K562 (cell line): ENCODE measurements around the gene SMU1. TPM values are rescaled to one million over a fixed set of nuclear protein-coding genes. Genes with fewer than 3 reads are reported as not detected.
A peak's percentile ranks its signal among the peaks of the same experiment; 100 is the strongest.

Experiments
- ADNP ChIP-seq: fragments of 200-800 bp; sonication (Bioruptor generic); IDR thresholded peaks from 2 replicates; pipeline ENCODE4 v1.6.1; 2016; ENCODE audit warnings: missing genetic modification characterization, missing compliant biosample characterization
- CBFA2T3 ChIP-seq: fragments of 450-650 bp; IDR thresholded peaks from 2 replicates; pipeline ENCODE4 v1.6.1; 2017
- CBX8 ChIP-seq: fragments of 200-600 bp; sonication (generic); IDR thresholded peaks from 2 replicates; pipeline ENCODE4 v1.6.1; 2012; ENCODE audit warnings: borderline replicate concordance, mixed run types, low read depth, mild to moderate bottlenecking, moderate library complexity, mixed read lengths, low read length, control low read depth, inconsistent platforms; ENCODE audit not compliant: poor library complexity, severe bottlenecking; ENCODE audit errors: extremely low read depth
- HOXB6 ChIP-seq: fragments of 250-450 bp; sonication (Bioruptor Pico); IDR thresholded peaks from 2 replicates; pipeline ENCODE4 v1.5.1; 2022; ENCODE audit warnings: mild to moderate bottlenecking, borderline replicate concordance
- KDM4B ChIP-seq, 2 experiments: fragments of 450-650 bp in 1 of 2; sonication (generic) in 1 of 2; IDR thresholded peaks; 2 replicates each; pipeline ENCODE4 v1.6.1; 2016 to 2017; ENCODE audit warnings: borderline replicate concordance in 2 of 2, antibody characterized with exemption in 1 of 2, low read depth in 1 of 2, mild to moderate bottlenecking in 1 of 2
- MBD2 ChIP-seq: sonication (generic); IDR thresholded peaks from 2 replicates; pipeline ENCODE4 v1.6.1; 2016; ENCODE audit warnings: low read depth, borderline replicate concordance
- NR2C2 ChIP-seq, 2 experiments: fragments of 200-800 bp in 1 of 2; sonication (Bioruptor generic) in 1 of 2; sonication (generic) in 1 of 2; formaldehyde crosslinking in 1 of 2; IDR thresholded peaks; 2 replicates each; pipeline versions ENCODE4 v1.6.1 to v1.8.0; 2016 to 2022; ENCODE audit warnings: mild to moderate bottlenecking in 1 of 2, missing compliant biosample characterization in 1 of 2, missing genetic modification characterization in 1 of 2, missing genetic modification reagents in 1 of 2
- NRF1 ChIP-seq, 2 experiments: fragments of 450-650 bp; IDR thresholded peaks in 1 of 2; conservative IDR thresholded peaks in 1 of 2; 2 replicates each; pipeline ENCODE4 v1.6.1; 2014; ENCODE audit warnings: mild to moderate bottlenecking in 2 of 2
- RBM15 ChIP-seq: fragments of 200-400 bp; formaldehyde crosslinking; IDR thresholded peaks from 2 replicates; pipeline ENCODE4 v1.6.1; 2018; ENCODE audit warnings: mild to moderate bottlenecking, low read length, moderate library complexity; ENCODE audit not compliant: insufficient read depth
- THRAP3 ChIP-seq: fragments of 450-650 bp; IDR thresholded peaks from 2 replicates; pipeline ENCODE4 v1.6.1; 2016; ENCODE audit warnings: mild to moderate bottlenecking, inconsistent platforms, borderline replicate concordance
- YBX1 ChIP-seq: fragments of 450-650 bp; IDR thresholded peaks from 2 replicates; pipeline ENCODE4 v1.7.1; 2016; ENCODE audit warnings: mild to moderate bottlenecking
- YY1 ChIP-seq, 3 experiments: IDR thresholded peaks; 2 replicates each; pipeline ENCODE4 v1.6.1; 2011; ENCODE audit warnings: low read length in 2 of 3, mild to moderate bottlenecking in 2 of 3, moderate library complexity in 2 of 3, borderline replicate concordance in 1 of 3, control low read depth in 1 of 3, low read depth in 1 of 3; ENCODE audit not compliant: insufficient read depth in 3 of 3, insufficient replicate concordance in 2 of 3, control insufficient read depth in 1 of 3, insufficient read length in 1 of 3; ENCODE audit errors: extremely low read depth in 1 of 3
- ZNF589 ChIP-seq: fragments of 200-800 bp; sonication (Bioruptor generic); IDR thresholded peaks from 2 replicates; pipeline ENCODE4 v1.6.1; 2016; ENCODE audit warnings: low read depth, missing genetic modification characterization, missing compliant biosample characterization
- ZSCAN32 ChIP-seq: fragments of 450-650 bp; formaldehyde crosslinking; IDR thresholded peaks from 2 replicates; pipeline ENCODE4 v1.4.0; 2020; ENCODE audit warnings: mild to moderate bottlenecking, moderate library complexity
- polyA plus RNA-seq, 8 experiments: library from polyadenylated mRNA; depleted of rRNA in 4 of 8; stranded (reverse) in 5 of 8; unstranded in 3 of 8; fragments of >200 nt; fragmentation: Nextera tagmentation in 2 of 8; fragmentation: Illumina TruSeq in 1 of 8; extraction: Ambion mirVana in 2 of 8; extraction: Trizol in 1 of 8; gene quantifications; 2 replicates each; pipeline versions ENCODE4 v1.2.1 to v1.2.3, GENCODE V29; 2011 to 2014; ENCODE audit warnings: inconsistent platforms in 1 of 8, missing spikeins in 1 of 8
- total RNA-seq, 7 experiments: library from RNA; depleted of rRNA in 6 of 7; stranded (reverse); fragments of >200 nt in 6 of 7; fragmentation: Illumina TruSeq in 2 of 7; extraction: Trizol in 2 of 7; gene quantifications; 2 replicates each; pipeline versions ENCODE4 v1.2.1 to v1.2.3, GENCODE V29; 2011 to 2021; ENCODE audit warnings: low replicate concordance in 1 of 7
- TF ChIP-seq, protein P1 (sequence below): fragments of 250-450 bp; sonication (Bioruptor Pico); IDR thresholded peaks from 2 replicates; pipeline ENCODE4 v1.5.0; 2021; ENCODE audit warnings: mild to moderate bottlenecking, borderline replicate concordance
- TF ChIP-seq, protein P2 (sequence below): sonication (generic); formaldehyde crosslinking; IDR thresholded peaks from 2 replicates; pipeline ENCODE4 v1.8.0; 2022; ENCODE audit warnings: missing genetic modification reagents, mild to moderate bottlenecking, moderate library complexity, borderline replicate concordance
- TF ChIP-seq, protein P3 (sequence below): fragments of 450-650 bp; formaldehyde crosslinking; IDR thresholded peaks from 2 replicates; pipeline ENCODE4 v1.4.0; 2020; ENCODE audit warnings: mild to moderate bottlenecking, mixed read lengths

SMU1 gene
- total and polyA plus RNA-seq, 9 of the 15 experiments (the other 6 are each of a cell fraction or from before 2014, with no cell fraction given): 13.2 to 33.4 (median 20.7) TPM

DNA sequence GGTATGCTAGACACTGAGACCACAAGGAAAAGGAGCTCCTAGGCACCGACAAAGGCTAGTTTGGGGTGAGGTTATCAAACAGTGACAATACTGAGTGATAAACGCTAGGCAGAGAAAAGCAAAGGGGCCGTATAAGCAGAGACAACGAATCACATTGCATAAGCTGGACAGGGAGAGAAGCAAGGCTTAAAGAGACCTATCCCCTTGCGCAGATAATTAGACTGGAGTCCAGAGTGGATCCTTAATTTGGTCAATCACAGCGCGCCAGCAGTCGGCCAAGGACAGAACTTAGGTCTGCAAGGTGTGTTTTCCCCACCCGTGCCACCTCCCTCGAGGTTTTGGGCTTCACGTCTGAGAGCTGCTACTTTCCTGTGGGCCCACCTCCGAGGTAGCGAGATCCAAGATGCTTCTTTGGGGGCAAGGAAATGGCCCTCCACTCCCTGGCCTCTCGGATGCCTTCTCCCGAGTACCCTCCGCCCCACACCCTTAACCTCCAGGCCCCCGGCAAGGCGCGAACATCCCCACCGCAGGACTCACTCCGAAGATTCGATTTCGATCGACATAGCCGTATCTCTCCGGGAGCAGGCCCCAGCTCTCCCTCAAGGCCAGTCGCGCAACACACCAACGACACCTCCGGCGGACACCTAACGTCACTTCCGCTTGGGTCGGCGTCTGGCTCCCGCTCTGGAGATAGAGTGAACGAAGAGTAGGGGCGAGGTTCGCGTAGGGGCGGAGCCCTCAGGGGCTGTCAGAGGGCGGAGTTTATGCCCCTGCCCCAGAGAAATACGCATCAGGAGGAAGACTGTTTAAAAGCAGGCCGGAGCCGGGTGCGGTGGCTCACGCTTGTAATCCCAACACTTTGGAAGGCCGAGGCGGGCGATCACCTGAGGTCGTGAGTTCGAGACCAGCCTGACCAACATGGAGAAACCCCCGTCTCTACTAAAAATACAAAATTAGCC is at the start of gene SMU1 (continued):
- TF ChIP-seq, protein P1, sequence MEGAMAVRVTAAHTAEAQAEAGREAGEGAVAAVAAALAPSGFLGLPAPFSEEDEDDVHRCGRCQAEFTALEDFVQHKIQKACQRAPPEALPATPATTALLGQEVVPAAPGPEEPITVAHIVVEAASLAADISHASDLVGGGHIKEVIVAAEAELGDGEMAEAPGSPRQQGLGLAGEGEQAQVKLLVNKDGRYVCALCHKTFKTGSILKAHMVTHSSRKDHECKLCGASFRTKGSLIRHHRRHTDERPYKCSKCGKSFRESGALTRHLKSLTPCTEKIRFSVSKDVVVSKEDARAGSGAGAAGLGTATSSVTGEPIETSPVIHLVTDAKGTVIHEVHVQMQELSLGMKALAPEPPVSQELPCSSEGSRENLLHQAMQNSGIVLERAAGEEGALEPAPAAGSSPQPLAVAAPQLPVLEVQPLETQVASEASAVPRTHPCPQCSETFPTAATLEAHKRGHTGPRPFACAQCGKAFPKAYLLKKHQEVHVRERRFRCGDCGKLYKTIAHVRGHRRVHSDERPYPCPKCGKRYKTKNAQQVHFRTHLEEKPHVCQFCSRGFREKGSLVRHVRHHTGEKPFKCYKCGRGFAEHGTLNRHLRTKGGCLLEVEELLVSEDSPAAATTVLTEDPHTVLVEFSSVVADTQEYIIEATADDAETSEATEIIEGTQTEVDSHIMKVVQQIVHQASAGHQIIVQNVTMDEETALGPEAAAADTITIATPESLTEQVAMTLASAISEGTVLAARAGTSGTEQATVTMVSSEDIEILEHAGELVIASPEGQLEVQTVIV (CRISPR knock-in tag): no peak
- TF ChIP-seq CBFA2T3 (no peak), CBX8 (no peak), MBD2 (0 out of 2 replicates have a peak, but pooled peaks have one; percentile 15), YY1 (IDR thresholded peaks at IDR 0.05; ENCODE audit: borderline replicate concordance in 1 of 3, control insufficient read depth in 1 of 3, extremely low read depth in 1 of 3, insufficient read depth in 3 of 3, insufficient read length in 1 of 3, insufficient replicate concordance in 2 of 3, low read depth in 1 of 3, low read length in 2 of 3) (peak in 1 of 3 experiments; percentile 14), NR2C2 (CRISPR knock-in tag; IDR thresholded peaks at IDR 0.05) (no peak), NR2C2 (tag; IDR thresholded peaks at IDR 0.05) (peak; percentile 50; the same call in 1 of the 2 replicates), HOXB6 (CRISPR knock-in tag) (no peak), ADNP (tag) (peak; percentile 99; the same call in 1 of the 2 replicates), ZSCAN32 (CRISPR knock-in tag) (no peak), RBM15 (no peak), THRAP3 (no peak), ZNF589 (CRISPR knock-in tag) (no peak), NRF1 (conservative IDR thresholded peaks at IDR 0.05 in 1 of 2, IDR thresholded peaks at IDR 0.05 in 1 of 2) (peak; percentile 71 to 72), KDM4B (IDR thresholded peaks at IDR 0.05; ENCODE audit: borderline replicate concordance in 2 of 2, low read depth in 1 of 2) (0 out of 4 replicates have a peak, but pooled peaks of 1 of the 2 experiments have one; percentile 68), YBX1 (no peak)
- TF ChIP-seq, protein P2, sequence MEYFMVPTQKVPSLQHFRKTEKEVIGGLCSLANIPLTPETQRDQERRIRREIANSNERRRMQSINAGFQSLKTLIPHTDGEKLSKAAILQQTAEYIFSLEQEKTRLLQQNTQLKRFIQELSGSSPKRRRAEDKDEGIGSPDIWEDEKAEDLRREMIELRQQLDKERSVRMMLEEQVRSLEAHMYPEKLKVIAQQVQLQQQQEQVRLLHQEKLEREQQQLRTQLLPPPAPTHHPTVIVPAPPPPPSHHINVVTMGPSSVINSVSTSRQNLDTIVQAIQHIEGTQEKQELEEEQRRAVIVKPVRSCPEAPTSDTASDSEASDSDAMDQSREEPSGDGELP: peak; percentile 79; the same call in 1 of the 2 replicates
- TF ChIP-seq, protein P3, sequence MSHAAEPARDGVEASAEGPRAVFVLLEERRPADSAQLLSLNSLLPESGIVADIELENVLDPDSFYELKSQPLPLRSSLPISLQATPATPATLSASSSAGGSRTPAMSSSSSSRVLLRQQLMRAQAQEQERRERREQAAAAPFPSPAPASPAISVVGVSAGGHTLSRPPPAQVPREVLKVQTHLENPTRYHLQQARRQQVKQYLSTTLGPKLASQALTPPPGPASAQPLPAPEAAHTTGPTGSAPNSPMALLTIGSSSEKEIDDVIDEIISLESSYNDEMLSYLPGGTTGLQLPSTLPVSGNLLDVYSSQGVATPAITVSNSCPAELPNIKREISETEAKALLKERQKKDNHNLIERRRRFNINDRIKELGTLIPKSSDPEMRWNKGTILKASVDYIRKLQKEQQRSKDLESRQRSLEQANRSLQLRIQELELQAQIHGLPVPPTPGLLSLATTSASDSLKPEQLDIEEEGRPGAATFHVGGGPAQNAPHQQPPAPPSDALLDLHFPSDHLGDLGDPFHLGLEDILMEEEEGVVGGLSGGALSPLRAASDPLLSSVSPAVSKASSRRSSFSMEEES (CRISPR knock-in tag): no peak
